GM21390 (cell line): ENCODE measurements around the gene FGF4.

Experiments
- ATAC-seq: cut with Tn5 transposase; IDR thresholded peaks from one replicate; pipeline ENCODE4 v1.9.1; 2021; ENCODE audit not compliant: unreplicated experiment

The FGF4 gene

GRCh38 chr11:69775163-69775755, at the start of gene FGF4:
Gene FGF4 (minus strand): TSS chr11:69775341. CDS start chr11:69775084, 257 bp downstream.
- ATAC-seq: no peak

GRCh38 chr11:69823641-69824265, 48.6 kb upstream of the FGF4 start:
- no peak for ATAC-seq

- ATAC-seq: no peak
Measured at GRCh38 chr11:69822676-69823494, 47.7 kb upstream of the FGF4 start.

- no peak for ATAC-seq
Measured at GRCh38 chr11:69821511-69822040, 46.4 kb upstream of the FGF4 start.

- ATAC-seq: no peak
Measured at GRCh38 chr11:69820441-69820840, 45.3 kb upstream of the FGF4 start.

GRCh38 chr11:69819541-69820070, 44.5 kb upstream of the FGF4 start:
- no peak for ATAC-seq

- ATAC-seq: no peak
Measured at GRCh38 chr11:69818603-69819441, 43.7 kb upstream of the FGF4 start, which contains the start of gene FGF3. Gene FGF3 (minus strand): TSS chr11:69819416. CDS start chr11:69818933, 483 bp downstream.

- no peak for ATAC-seq
Measured at GRCh38 chr11:69818231-69818602, 43.1 kb upstream of the FGF4 start.

GRCh38 chr11:69817265-69818230, 42.4 kb upstream of the FGF4 start:
- no peak for ATAC-seq

- no peak for ATAC-seq
Measured at GRCh38 chr11:69816671-69817070, 41.5 kb upstream of the FGF4 start.

- ATAC-seq: no peak
Measured at GRCh38 chr11:69815973-69816372, 40.8 kb upstream of the FGF4 start.

- ATAC-seq: no peak
Measured at GRCh38 chr11:69814902-69815301, 39.8 kb upstream of the FGF4 start.

GRCh38 chr11:69814411-69814810, 39.3 kb upstream of the FGF4 start:
- ATAC-seq: no peak

- no peak for ATAC-seq
Measured at GRCh38 chr11:69813839-69814238, 38.7 kb upstream of the FGF4 start.

GRCh38 chr11:69812946-69813345, 37.8 kb upstream of the FGF4 start:
- ATAC-seq: no peak

- no peak for ATAC-seq
Measured at GRCh38 chr11:69812256-69812655, 37.1 kb upstream of the FGF4 start.

- no peak for ATAC-seq
Measured at GRCh38 chr11:69811431-69811830, 36.3 kb upstream of the FGF4 start.

- no peak for ATAC-seq
Measured at GRCh38 chr11:69810289-69811118, 35.4 kb upstream of the FGF4 start.

GRCh38 chr11:69808667-69809086, 33.5 kb upstream of the FGF4 start:
- no peak for ATAC-seq
